ENCODE results near the gene TOMM70. TPM values are rescaled to one million over a fixed set of nuclear protein-coding genes. Genes with fewer than 3 reads are reported as not detected.

TOMM70 gene
- polyA plus RNA-seq, 2 of the 4 experiments (the other 2 are of a cell fraction) = 49.3 to 61.8 TPM

GRCh38 chr3:100396967-100397366 is 3.9 kb downstream of the TOMM70 start:
- peaks cover 27% of the 10 kb centered on the region; the same call in 2 of the 3 replicates for H3K4me1 ChIP-seq
- POLR2A ChIA-PET = interaction anchor here (0.5 kb wide), 1 partner anchor 9 kb away, joined by 7 read pairs; no protein-coding TSS in a partner anchor
- no peak for DNase-seq (ENCODE audit: low read depth in 1 of 2, low spot score in 1 of 2)
- TF ChIP-seq CEBPB (IDR thresholded peaks at IDR 0.05) (peak; percentile 86 to 88), HOXA7 (CRISPR knock-in tag; IDR thresholded peaks at IDR 0.05) (no peak), CBX8 (IDR thresholded peaks at IDR 0.05) (no peak)
- WGBS (ENCODE audit: missing lambda C conversion rate) = 90% methylated on average over 2 of the region's 2 CpGs
- no peak overlapping the region for H3K4me2 ChIP-seq
- no peak overlapping the region for H3K27ac ChIP-seq
- no peak overlapping the region for H3K4me3 ChIP-seq
- no peak for FAIRE-seq
- no peak for ATAC-seq
- CTCF ChIA-PET = no interaction called here
- no peaks in the 10 kb centered on the region for H3K9me3 ChIP-seq

- no peak for DNase-seq (ENCODE audit: low read depth in 1 of 2, low spot score in 1 of 2)
- ChIA-PET CTCF (no interaction called here), POLR2A (no interaction called here)
- WGBS (ENCODE audit: missing lambda C conversion rate) = 62% methylated on average over 2 of the region's 2 CpGs
- no peaks in the 10 kb centered on the region for H3K9me3 ChIP-seq
- no peak for FAIRE-seq
- H3K4me1 ChIP-seq = peaks cover 27% of the 10 kb centered on the region; the same call in 2 of the 3 replicates
- H3K4me3 ChIP-seq = no peak overlapping the region
- ATAC-seq = no peak
- no peak overlapping the region for H3K4me2 ChIP-seq
- no peak overlapping the region for H3K27ac ChIP-seq
- TF ChIP-seq KDM1A (IDR thresholded peaks at IDR 0.05; ENCODE audit: low read depth) = no peak
- no peak for TF ChIP-seq ZNF302 (CRISPR knock-in tag; IDR thresholded peaks at IDR 0.05)
- TF ChIP-seq ZFP36 (IDR thresholded peaks at IDR 0.05; ENCODE audit: borderline replicate concordance, partially characterized antibody) = no peak
- TF ChIP-seq HEYL (CRISPR knock-in tag; IDR thresholded peaks at IDR 0.05) = no peak
- TF ChIP-seq FOSB (CRISPR knock-in tag; IDR thresholded peaks at IDR 0.05) = no peak
- no peak for TF ChIP-seq BHLHE40 (IDR thresholded peaks at IDR 0.05; ENCODE audit: low read depth, low read length)
- no peak for TF ChIP-seq ESRRA (IDR thresholded peaks at IDR 0.05; ENCODE audit: borderline replicate concordance, low read length)
- TF ChIP-seq HOXB13 (CRISPR knock-in tag; IDR thresholded peaks at IDR 0.05; ENCODE audit: low read depth) = no peak
- no peak for TF ChIP-seq RAD21 (conservative IDR thresholded peaks at IDR 0.05 in 1 of 2, IDR thresholded peaks at IDR 0.05 in 1 of 2)
- TF ChIP-seq, protein P1, sequence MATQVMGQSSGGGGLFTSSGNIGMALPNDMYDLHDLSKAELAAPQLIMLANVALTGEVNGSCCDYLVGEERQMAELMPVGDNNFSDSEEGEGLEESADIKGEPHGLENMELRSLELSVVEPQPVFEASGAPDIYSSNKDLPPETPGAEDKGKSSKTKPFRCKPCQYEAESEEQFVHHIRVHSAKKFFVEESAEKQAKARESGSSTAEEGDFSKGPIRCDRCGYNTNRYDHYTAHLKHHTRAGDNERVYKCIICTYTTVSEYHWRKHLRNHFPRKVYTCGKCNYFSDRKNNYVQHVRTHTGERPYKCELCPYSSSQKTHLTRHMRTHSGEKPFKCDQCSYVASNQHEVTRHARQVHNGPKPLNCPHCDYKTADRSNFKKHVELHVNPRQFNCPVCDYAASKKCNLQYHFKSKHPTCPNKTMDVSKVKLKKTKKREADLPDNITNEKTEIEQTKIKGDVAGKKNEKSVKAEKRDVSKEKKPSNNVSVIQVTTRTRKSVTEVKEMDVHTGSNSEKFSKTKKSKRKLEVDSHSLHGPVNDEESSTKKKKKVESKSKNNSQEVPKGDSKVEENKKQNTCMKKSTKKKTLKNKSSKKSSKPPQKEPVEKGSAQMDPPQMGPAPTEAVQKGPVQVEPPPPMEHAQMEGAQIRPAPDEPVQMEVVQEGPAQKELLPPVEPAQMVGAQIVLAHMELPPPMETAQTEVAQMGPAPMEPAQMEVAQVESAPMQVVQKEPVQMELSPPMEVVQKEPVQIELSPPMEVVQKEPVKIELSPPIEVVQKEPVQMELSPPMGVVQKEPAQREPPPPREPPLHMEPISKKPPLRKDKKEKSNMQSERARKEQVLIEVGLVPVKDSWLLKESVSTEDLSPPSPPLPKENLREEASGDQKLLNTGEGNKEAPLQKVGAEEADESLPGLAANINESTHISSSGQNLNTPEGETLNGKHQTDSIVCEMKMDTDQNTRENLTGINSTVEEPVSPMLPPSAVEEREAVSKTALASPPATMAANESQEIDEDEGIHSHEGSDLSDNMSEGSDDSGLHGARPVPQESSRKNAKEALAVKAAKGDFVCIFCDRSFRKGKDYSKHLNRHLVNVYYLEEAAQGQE (IDR thresholded peaks at IDR 0.05) = no peak
These were observed 5.0 kb downstream of the TOMM70 start for GRCh38 chr3:100395679-100396431.

GRCh38 chr3:100389025-100389424 is 11.9 kb downstream of the TOMM70 start:
- ATAC-seq (no peak), DNase-seq (ENCODE audit: low read depth in 1 of 2, low spot score in 1 of 2) (no peak), FAIRE-seq (no peak)
- Histone ChIP-seq H3K4me1 (peaks cover 21% of the 10 kb centered on the region), H3K4me3 (no peak overlapping the region), H3K4me2 (no peak overlapping the region), H3K27ac (no peak overlapping the region), H3K9me3 (peaks cover 11% of the 10 kb centered on the region; the same call in 2 of the 3 replicates)
- CTCF ChIA-PET = no interaction called here
- WGBS (ENCODE audit: missing lambda C conversion rate) = 93% methylated on average over 1 of the region's 1 CpG
- POLR2A ChIA-PET = no interaction called here
- TF ChIP-seq JUN (IDR thresholded peaks at IDR 0.05) (no peak), ZSCAN20 (CRISPR knock-in tag; IDR thresholded peaks at IDR 0.05) (no peak), BHLHE40 (IDR thresholded peaks at IDR 0.05; ENCODE audit: low read depth, low read length) (no peak), EHMT2 (IDR thresholded peaks at IDR 0.05; ENCODE audit: low read depth) (no peak), POLR2AphosphoS2 (conservative IDR thresholded peaks at IDR 0.05; ENCODE audit: low read length) (no peak), TFCP2L1 (CRISPR knock-in tag; IDR thresholded peaks at IDR 0.05) (no peak), CHD4 (IDR thresholded peaks at IDR 0.05; ENCODE audit: borderline replicate concordance) (no peak), HES2 (IDR thresholded peaks at IDR 0.05) (no peak), KDM5A (IDR thresholded peaks at IDR 0.05) (no peak), HOXB5 (CRISPR knock-in tag; IDR thresholded peaks at IDR 0.05) (no peak), ZFP36 (IDR thresholded peaks at IDR 0.05; ENCODE audit: borderline replicate concordance, partially characterized antibody) (no peak), CHD2 (IDR thresholded peaks at IDR 0.05; ENCODE audit: low read length, partially characterized antibody) (no peak), EP300 (IDR thresholded peaks at IDR 0.05) (no peak), EHF (CRISPR knock-in tag; IDR thresholded peaks at IDR 0.05) (no peak), PBX3 (IDR thresholded peaks at IDR 0.05) (no peak), CEBPB (IDR thresholded peaks at IDR 0.05) (no peak), RCOR1 (IDR thresholded peaks at IDR 0.05; ENCODE audit: low read depth, low read length) (no peak)
- TF ChIP-seq, protein P2, sequence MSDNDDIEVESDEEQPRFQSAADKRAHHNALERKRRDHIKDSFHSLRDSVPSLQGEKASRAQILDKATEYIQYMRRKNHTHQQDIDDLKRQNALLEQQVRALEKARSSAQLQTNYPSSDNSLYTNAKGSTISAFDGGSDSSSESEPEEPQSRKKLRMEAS (IDR thresholded peaks at IDR 0.05) = no peak
- TF ChIP-seq, protein P3, sequence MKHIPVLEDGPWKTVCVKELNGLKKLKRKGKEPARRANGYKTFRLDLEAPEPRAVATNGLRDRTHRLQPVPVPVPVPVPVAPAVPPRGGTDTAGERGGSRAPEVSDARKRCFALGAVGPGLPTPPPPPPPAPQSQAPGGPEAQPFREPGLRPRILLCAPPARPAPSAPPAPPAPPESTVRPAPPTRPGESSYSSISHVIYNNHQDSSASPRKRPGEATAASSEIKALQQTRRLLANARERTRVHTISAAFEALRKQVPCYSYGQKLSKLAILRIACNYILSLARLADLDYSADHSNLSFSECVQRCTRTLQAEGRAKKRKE (CRISPR knock-in tag; IDR thresholded peaks at IDR 0.05; ENCODE audit: low read depth) = no peak

Data from A549 (cell line).